Thoracic aorta (tissue), 2 donors: ENCODE data around the gene MTCL1. TPM values are rescaled to one million over a fixed set of nuclear protein-coding genes. Genes with fewer than 3 reads are reported as not detected.
"Not testable (repeated sequence)": the region's sequence is repeated elsewhere in the genome, so short reads cannot be mapped to it uniquely, and the experiment has no call there.

Experiments
- ATAC-seq: fragments of 150-250 bp; one replicate; pipeline ENCODE4 v1.8.0; 2017; ENCODE audit warnings: low read depth; ENCODE audit not compliant: insufficient number of reproducible peaks, low FRiP score
- DNase-seq: peaks from one replicate; pipeline ENCODE4 v3.0.0-alpha.2; 2020; ENCODE audit warnings: low spot score
- H3K27ac ChIP-seq, 2 donors: fragments of 200-600 bp; sonication (generic); 1 replicate in 1 of 2; 2 replicates in 1 of 2; pipeline ENCODE4 v1.5.1; 2016; ENCODE audit warnings: mild to moderate bottlenecking in 2 of 2, moderate library complexity in 2 of 2
- H3K27me3 ChIP-seq: fragments of 200-600 bp; sonication (generic); replicated peaks from 2 replicates; pipeline ENCODE4 v1.6.0; 2016; ENCODE audit warnings: mild to moderate bottlenecking; ENCODE audit not compliant: insufficient read depth
- H3K36me3 ChIP-seq: fragments of 200-600 bp; sonication (generic); one replicate; pipeline ENCODE4 v1.5.1; 2016
- H3K4me1 ChIP-seq, 2 donors: fragments of 200-600 bp; sonication (generic); 1 replicate in 1 of 2; 2 replicates in 1 of 2; pipeline versions ENCODE4 v1.5.1 to v1.6.0; 2016; ENCODE audit warnings: low read depth in 2 of 2, mild to moderate bottlenecking in 1 of 2; ENCODE audit not compliant: control insufficient read depth in 1 of 2
- H3K4me3 ChIP-seq: fragments of 200-600 bp; sonication (generic); 2 replicates; pipeline ENCODE4 v1.5.1; 2016; ENCODE audit warnings: mild to moderate bottlenecking
- H3K9me3 ChIP-seq: fragments of 200-600 bp; sonication (generic); 2 replicates; pipeline ENCODE4 v1.5.1; 2016
- total RNA-seq, 2 donors: library from RNA; depleted of rRNA; stranded (reverse); fragments of >200 nt; gene quantifications; one replicate each; pipeline versions ENCODE4 v1.1.0 to v1.2.3, GENCODE V29; 2016
- TF ChIP-seq, protein P1 (sequence below): fragments of 200-600 bp; sonication (generic); IDR thresholded peaks from one replicate; pipeline ENCODE4 v1.5.1; 2019; ENCODE audit warnings: antibody characterized with exemption

The MTCL1 gene
- total RNA-seq, 2 donors from 2014 or later: 9.9 to 23.3 TPM

- H3K9me3 ChIP-seq: no peaks in the 10 kb centered on the region
- no peaks in the 10 kb centered on the region for H3K36me3 ChIP-seq
- H3K4me1 ChIP-seq: no peaks in the 10 kb centered on the region
- ATAC-seq: no peak
- H3K27ac ChIP-seq: no peak overlapping the region
- H3K27me3 ChIP-seq: no peaks in the 10 kb centered on the region
- no peak overlapping the region for H3K4me3 ChIP-seq
- DNase-seq: no peak
- TF ChIP-seq, protein P1, sequence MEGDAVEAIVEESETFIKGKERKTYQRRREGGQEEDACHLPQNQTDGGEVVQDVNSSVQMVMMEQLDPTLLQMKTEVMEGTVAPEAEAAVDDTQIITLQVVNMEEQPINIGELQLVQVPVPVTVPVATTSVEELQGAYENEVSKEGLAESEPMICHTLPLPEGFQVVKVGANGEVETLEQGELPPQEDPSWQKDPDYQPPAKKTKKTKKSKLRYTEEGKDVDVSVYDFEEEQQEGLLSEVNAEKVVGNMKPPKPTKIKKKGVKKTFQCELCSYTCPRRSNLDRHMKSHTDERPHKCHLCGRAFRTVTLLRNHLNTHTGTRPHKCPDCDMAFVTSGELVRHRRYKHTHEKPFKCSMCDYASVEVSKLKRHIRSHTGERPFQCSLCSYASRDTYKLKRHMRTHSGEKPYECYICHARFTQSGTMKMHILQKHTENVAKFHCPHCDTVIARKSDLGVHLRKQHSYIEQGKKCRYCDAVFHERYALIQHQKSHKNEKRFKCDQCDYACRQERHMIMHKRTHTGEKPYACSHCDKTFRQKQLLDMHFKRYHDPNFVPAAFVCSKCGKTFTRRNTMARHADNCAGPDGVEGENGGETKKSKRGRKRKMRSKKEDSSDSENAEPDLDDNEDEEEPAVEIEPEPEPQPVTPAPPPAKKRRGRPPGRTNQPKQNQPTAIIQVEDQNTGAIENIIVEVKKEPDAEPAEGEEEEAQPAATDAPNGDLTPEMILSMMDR: no peak
Measured at GRCh38 chr18:8757396-8757997, 52.1 kb downstream of the MTCL1 start.

- no peaks in the 10 kb centered on the region for H3K4me1 ChIP-seq
- H3K36me3 ChIP-seq: no peaks in the 10 kb centered on the region
- no peak overlapping the region for H3K27ac ChIP-seq
- H3K9me3 ChIP-seq: no peaks in the 10 kb centered on the region
- ATAC-seq (no peak), DNase-seq (no peak)
- TF ChIP-seq, protein P1: no peak
- H3K4me3 ChIP-seq: no peak overlapping the region
- no peaks in the 10 kb centered on the region for H3K27me3 ChIP-seq
Measured at GRCh38 chr18:8758466-8758865, 53.1 kb downstream of the MTCL1 start.

DNA sequence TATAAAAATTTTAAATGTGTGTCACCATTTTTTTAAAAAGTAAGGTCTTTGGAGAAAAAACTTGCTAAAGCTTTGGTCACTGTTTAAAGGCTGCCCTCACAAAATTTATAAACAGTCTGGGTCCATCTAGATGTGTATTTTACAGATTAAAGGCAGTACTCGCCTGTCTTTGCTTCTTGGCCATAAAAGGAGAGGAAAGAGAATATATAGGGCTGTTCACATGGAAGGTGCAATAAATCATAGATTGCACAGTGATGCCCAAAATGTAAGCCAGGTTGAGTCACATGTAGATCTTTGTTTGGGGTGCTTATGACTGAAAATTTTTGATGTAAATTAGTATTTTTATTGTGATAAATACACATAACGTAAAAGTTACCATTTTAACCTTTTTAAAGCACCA, 55.6 kb downstream of the MTCL1 start:
- H3K4me1 ChIP-seq: no peaks in the 10 kb centered on the region
- H3K27ac ChIP-seq: no peak overlapping the region
- H3K4me3 ChIP-seq: no peak overlapping the region
- no peak for DNase-seq
- no peaks in the 10 kb centered on the region for H3K27me3 ChIP-seq
- no peaks in the 10 kb centered on the region for H3K9me3 ChIP-seq
- no peak for ATAC-seq
- H3K36me3 ChIP-seq: no peaks in the 10 kb centered on the region
- TF ChIP-seq, protein P1: no peak

DNA sequence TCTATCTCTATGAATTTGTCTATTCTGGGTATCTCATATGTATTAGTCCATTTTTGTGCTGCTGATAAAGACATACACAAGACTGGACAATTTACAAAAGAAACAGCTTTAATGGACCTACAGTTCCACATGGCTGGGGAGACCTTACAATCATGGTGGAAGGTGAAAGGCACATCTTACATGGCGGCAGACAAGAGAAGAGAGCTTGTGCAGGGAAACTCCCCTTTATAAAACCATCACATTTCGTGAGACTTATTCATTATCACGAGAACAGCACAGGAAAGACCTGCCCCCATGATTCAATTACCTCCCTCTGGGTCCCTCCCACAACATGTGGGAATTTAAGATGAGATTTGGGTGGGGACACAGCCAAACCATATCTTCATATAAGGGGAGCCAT, 56.2 kb downstream of the MTCL1 start:
- H3K4me1 ChIP-seq, H3K9me3 ChIP-seq, H3K27me3 ChIP-seq, DNase-seq, H3K27ac ChIP-seq, ATAC-seq, H3K4me3 ChIP-seq, H3K36me3 ChIP-seq: not testable (repeated sequence)

DNA sequence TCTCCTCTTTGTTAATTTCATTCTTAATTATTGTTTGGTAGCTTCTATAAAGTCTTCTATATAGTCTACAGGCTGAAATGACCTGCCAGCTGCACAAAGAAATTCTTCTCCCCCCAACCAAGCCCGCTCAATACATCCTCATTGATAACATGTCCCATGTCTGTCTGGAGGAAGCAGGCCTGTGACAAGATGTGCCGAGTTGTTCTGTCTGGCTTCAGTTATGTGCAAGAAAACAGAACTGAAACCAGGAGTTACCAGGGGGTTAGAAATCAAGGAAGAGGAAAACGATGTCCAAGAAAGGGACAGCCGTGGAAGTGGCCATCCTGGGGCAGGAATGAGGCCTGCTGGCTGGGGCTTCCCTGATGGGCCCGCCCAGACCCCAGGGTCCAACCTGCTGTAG, 57.6 kb downstream of the MTCL1 start:
- Histone ChIP-seq H3K4me3 (no peak overlapping the region), H3K4me1 (no peaks in the 10 kb centered on the region), H3K27me3 (no peaks in the 10 kb centered on the region), H3K36me3 (no peaks in the 10 kb centered on the region), H3K9me3 (no peaks in the 10 kb centered on the region), H3K27ac (no peak overlapping the region)
- TF ChIP-seq, protein P1: no peak
- no peak for ATAC-seq
- no peak for DNase-seq

GRCh38 chr18:8763611-8764010, 58.3 kb downstream of the MTCL1 start:
- no peak overlapping the region for H3K4me3 ChIP-seq
- no peaks in the 10 kb centered on the region for H3K36me3 ChIP-seq
- no peak for ATAC-seq
- no peaks in the 10 kb centered on the region for H3K27me3 ChIP-seq
- H3K9me3 ChIP-seq: no peaks in the 10 kb centered on the region
- TF ChIP-seq, protein P1: no peak
- H3K27ac ChIP-seq: no peak overlapping the region
- no peak for DNase-seq
- H3K4me1 ChIP-seq: no peaks in the 10 kb centered on the region
